ENCODE data around the gene SLC35C1. TPM values are rescaled to one million over a fixed set of nuclear protein-coding genes. Genes with fewer than 3 reads are reported as not detected.

SLC35C1 gene
- total and polyA plus RNA-seq, 2 donors (not counting 3 experiments of a cell fraction or from before 2014, with no cell fraction given): 8.5 to 19.8 TPM

GRCh38 chr11:45827123-45827522 lies 22.2 kb downstream of the SLC35C1 start:
- H3K9me1 ChIP-seq (replicated peaks; ENCODE audit: control insufficient read depth, extremely low read depth, insufficient read depth, low read length): no peaks in the 10 kb centered on the region
- H2AFZ ChIP-seq (ENCODE audit: low read depth, low read length): no peak overlapping the region
- ChIA-PET CTCF (interaction anchor here (1.0 kb wide), 1 partner anchor 20 kb away, joined by 3 read pairs; the partner anchor contains the start of gene CRY2), POLR2A (no interaction called here)
- no peak for TF ChIP-seq MYC (IDR thresholded peaks at IDR 0.05; ENCODE audit: low read depth, low read length)
- no peak for TF ChIP-seq EZH2 (IDR thresholded peaks at IDR 0.05; ENCODE audit: borderline replicate concordance, low read depth, low read length, severe bottlenecking)
- TF ChIP-seq JUN (IDR thresholded peaks at IDR 0.05; ENCODE audit: borderline replicate concordance, insufficient read depth, insufficient read length, low read depth): no peak
- TF ChIP-seq POLR2AphosphoS5 (IDR thresholded peaks at IDR 0.05; ENCODE audit: insufficient read depth, low read depth, low read length): no peak
- no peak for TF ChIP-seq MAX (IDR thresholded peaks at IDR 0.05; ENCODE audit: insufficient read depth, insufficient read length)
- TF ChIP-seq CTCF (IDR thresholded peaks at IDR 0.05; ENCODE audit: extremely low read depth in 1 of 2, insufficient read depth in 1 of 2, low read depth in 1 of 2, low read length in 2 of 2): no peak
- no peak for TF ChIP-seq FOS (IDR thresholded peaks at IDR 0.05; ENCODE audit: borderline replicate concordance, insufficient read depth, low read length)
- TF ChIP-seq GATA2 (IDR thresholded peaks at IDR 0.05; ENCODE audit: insufficient read depth, insufficient read length, low read depth, low read length): no peak
- no peak for TF ChIP-seq POLR2A (IDR thresholded peaks at IDR 0.05; ENCODE audit: low read depth, low read length)
- no TSS peak for BruUV-seq (replicated peaks)
- no peaks in the 10 kb centered on the region for H4K20me1 ChIP-seq (replicated peaks; ENCODE audit: control insufficient read depth, extremely low read depth, insufficient read depth, low read length)
- DNase-seq (ENCODE audit: low read depth, low spot score) (no peak), FAIRE-seq (no peak)
- peaks cover 30 to 35% of the 10 kb centered on the region in 2 experiments for H3K27me3 ChIP-seq (ENCODE audit: control insufficient read depth in 2 of 2, insufficient read depth in 2 of 2, low read length in 2 of 2)
- no peaks in the 10 kb centered on the region for H3K79me2 ChIP-seq (ENCODE audit: control insufficient read depth, insufficient read depth, low read length)
- dilution Hi-C loops (cut with MboI; ENCODE audit: extremely low pct_ligation_motif_present, low sequenced_read_pairs): no loop called here
- H3K4me2 ChIP-seq (ENCODE audit: insufficient read depth, low read length): no peak overlapping the region
- no peak overlapping the region for H3K9ac ChIP-seq (replicated peaks; ENCODE audit: extremely low read depth, insufficient read depth, low read length)
- no peak overlapping the region for H3K27ac ChIP-seq (ENCODE audit: insufficient read depth, low read depth, low read length)
- H3K4me3 ChIP-seq (replicated peaks in 1 of 3; ENCODE audit: insufficient read depth in 1 of 3, low read depth in 1 of 3, low read length in 3 of 3): no peak overlapping the region
- no peaks in the 10 kb centered on the region for H3K9me3 ChIP-seq (replicated peaks; ENCODE audit: control insufficient read depth, insufficient read depth, low read length)
- intact Hi-C loops (cut with micrococcal nuclease): no loop called here
- H3K4me1 ChIP-seq (ENCODE audit: control insufficient read depth, extremely low read depth, insufficient read depth, low read length): no peaks in the 10 kb centered on the region
- H3K36me3 ChIP-seq (ENCODE audit: control insufficient read depth in 2 of 2, extremely low read depth in 1 of 2, insufficient read depth in 2 of 2, low read length in 2 of 2): no peaks in the 10 kb centered on the region
